Astrocyte of the hippocampus (primary cell): Measurements from ENCODE around the gene PELI1.

Experiments used
- DNase-seq: peaks from one replicate; pipeline ENCODE4 v3.0.0; 2011; ENCODE audit warnings: low read depth, low spot score

Gene PELI1, protein sequence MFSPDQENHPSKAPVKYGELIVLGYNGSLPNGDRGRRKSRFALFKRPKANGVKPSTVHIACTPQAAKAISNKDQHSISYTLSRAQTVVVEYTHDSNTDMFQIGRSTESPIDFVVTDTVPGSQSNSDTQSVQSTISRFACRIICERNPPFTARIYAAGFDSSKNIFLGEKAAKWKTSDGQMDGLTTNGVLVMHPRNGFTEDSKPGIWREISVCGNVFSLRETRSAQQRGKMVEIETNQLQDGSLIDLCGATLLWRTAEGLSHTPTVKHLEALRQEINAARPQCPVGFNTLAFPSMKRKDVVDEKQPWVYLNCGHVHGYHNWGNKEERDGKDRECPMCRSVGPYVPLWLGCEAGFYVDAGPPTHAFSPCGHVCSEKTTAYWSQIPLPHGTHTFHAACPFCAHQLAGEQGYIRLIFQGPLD

GRCh38 chr2:64144057-64145013, at the start of gene PELI1:
PELI1 (minus strand) TSS chr2:64144420; CDS start chr2:64108310, 36,110 bp downstream.
- peak; percentile 99 for DNase-seq

- DNase-seq: no peak
Measured at GRCh38 chr2:64193491-64193890, 49.3 kb upstream of the PELI1 start.

- DNase-seq: no peak
Measured at GRCh38 chr2:64192664-64193105, 48.5 kb upstream of the PELI1 start.

DNA sequence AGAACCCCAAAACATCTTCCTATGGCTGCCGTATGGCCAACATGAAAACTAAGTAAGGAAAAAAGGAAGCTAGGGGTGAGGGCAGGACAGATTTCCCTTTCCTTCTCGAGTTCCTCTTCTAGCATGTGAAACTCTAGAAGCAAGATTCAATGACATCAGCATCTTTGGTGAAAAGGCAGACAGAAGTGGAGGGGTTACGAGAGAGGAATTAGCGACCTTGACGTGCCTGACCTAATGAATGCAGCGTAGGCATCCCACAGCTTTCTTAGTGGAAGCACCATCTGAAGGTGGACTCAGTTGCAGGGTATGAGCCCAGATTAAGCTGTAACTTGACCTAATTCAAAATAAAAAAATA, 47.9 kb upstream of the PELI1 start:
- DNase-seq: no peak

- no peak for DNase-seq
Measured at GRCh38 chr2:64189586-64189985, 45.4 kb upstream of the PELI1 start.

GRCh38 chr2:64189167-64189566, 44.9 kb upstream of the PELI1 start:
- no peak for DNase-seq

DNA sequence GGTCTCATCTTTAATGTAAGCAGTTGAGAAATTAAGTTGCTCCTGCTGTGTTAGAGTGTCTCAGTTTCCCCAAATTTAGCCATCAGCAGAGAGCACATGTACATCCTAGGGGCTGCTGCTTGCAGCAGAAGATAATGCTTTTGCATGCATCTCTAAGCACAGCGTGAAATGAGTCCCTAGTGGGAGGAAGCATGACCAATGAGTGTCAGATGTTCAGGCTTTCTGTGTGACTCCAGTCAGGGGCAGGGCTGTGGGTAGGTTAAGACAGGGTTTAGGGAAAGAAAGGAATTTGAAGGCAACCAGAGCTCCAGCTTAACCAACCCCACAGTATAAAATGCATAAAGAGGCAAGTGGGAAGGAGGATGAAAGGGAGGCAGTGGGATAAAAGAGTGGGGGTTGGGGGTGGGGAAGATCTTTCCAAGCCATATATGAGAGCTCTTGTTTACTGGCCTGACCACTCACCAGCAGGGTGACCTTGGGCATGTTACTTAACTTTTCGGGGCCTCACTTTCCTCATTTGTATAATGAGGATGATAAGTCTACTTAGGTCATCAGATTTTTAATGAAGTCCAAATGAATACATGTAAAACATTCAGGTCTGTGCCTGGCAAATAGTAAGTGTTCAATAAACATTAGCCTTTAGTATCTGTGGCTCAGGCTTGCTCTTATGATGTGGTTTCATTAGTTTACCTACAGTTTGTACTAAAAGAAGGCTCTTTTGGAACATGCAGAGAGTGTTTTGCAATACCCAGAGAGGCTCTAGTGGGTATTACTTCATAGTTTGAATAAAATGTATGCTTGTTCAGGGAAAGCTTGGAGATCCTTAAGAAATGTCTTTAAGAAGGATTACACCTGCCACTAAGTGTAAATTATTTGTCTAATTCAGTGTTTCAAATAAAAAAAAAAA, 42.7 kb upstream of the PELI1 start:
- no peak for DNase-seq

- no peak for DNase-seq
Measured at GRCh38 chr2:64179582-64180321, 35.5 kb upstream of the PELI1 start.

GRCh38 chr2:64177315-64177714, 33.1 kb upstream of the PELI1 start:
- DNase-seq: no peak

GRCh38 chr2:64175419-64176197, 31.4 kb upstream of the PELI1 start:
- no peak for DNase-seq

GRCh38 chr2:64173156-64174135, 29.2 kb upstream of the PELI1 start:
- DNase-seq: peak; percentile 9

GRCh38 chr2:64168756-64169155, 24.5 kb upstream of the PELI1 start:
- DNase-seq: no peak

DNA sequence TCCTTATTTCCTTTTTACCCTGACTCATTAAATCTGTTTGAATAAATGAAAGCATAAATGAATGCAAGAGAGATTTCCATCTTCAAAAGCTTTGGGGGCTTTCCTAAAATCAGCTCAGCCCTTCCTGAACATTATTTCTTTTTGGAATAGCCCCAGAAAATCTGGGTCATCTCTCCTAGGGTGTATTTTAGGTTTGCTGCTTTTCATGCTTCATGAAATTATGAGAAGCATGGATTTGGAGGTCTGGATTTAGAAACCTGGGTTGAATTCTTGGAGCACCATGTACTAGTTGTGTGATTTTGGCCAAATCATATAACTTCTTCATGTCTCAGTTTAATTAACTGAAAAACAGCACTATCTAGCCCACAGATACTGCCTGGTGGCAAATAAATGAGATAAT, 24.0 kb upstream of the PELI1 start:
- DNase-seq: no peak

DNA sequence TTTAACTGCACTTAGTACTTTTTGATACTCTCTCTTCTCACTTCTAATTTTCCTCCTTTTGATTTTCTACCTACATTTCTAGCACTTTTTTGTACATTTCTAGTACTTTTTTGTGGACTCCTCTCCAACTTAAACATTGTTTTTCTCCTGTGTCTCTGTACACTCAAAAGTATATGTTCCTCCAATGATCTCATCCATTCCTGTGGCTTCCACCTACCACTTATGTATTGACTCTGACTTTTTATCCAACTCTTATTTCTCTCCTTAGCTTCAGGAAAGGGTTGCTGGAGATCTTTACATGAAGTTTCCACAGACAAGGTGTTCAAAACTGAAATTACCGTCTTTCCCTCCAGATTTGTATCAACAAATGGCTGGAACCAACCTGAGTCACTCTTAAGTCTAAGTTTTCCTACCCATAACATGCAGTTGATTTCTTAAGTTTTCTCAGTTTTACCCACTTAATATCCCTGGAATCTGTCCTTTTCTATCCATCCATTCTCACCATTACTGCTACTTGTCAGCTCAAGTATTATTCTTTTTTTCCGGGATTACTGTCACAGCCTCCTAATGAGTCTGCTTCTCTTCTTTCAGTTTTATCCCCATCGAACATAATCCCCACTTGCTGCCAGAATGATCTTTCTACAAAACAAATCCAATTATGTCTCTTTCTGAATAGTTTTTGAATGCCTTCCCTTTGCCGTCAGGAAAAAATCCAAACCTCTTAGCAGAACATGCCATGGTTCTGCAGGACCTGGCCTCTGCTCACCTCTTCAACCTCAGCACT, 22.6 kb upstream of the PELI1 start:
- DNase-seq: no peak

DNA sequence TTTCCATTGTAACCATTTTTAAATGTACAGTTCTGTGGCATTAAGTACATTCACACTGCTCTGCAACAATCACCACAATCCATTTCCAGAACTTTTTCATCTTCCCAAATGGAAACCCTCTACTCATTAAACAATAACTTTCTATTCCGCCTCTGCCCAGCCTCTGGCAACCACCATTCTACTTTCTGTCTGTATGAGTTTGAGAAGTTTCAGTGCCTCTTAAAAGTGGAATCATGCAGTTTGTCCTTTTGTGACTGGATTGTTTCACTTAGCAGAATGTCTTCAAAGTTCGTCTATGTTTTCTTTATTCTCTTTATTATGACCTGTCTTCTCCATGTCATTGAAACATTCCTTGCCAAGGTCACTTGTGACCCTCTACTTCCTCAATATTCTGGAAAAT, 22.0 kb upstream of the PELI1 start:
- DNase-seq: no peak

- DNase-seq: no peak
Measured at GRCh38 chr2:64165706-64166105, 21.5 kb upstream of the PELI1 start.

- no peak for DNase-seq
Measured at GRCh38 chr2:64164629-64165028, 20.4 kb upstream of the PELI1 start.

- DNase-seq: no peak
Measured at GRCh38 chr2:64162516-64162915, 18.3 kb upstream of the PELI1 start.
